KOPT-K1 (cell line): Measurements from ENCODE around the gene TMTC2.

Experiments
- H3K27ac ChIP-seq: fragments of 200-600 bp; sonication (generic); 2 replicates; pipeline ENCODE4 v1.5.1; 2016; ENCODE audit warnings: antibody characterized with exemption, mild to moderate bottlenecking, low read depth, low read length; ENCODE audit not compliant: poor library complexity, severe bottlenecking
- H3K36me3 ChIP-seq: fragments of 200-600 bp; sonication (generic); 2 replicates; pipeline ENCODE4 v1.5.1; 2017; ENCODE audit warnings: antibody characterized with exemption, mild to moderate bottlenecking, low read length, moderate library complexity; ENCODE audit not compliant: insufficient read depth
- H3K9me3 ChIP-seq: fragments of 200-600 bp; sonication (generic); 2 replicates; pipeline ENCODE4 v1.5.1; 2017; ENCODE audit warnings: antibody characterized with exemption, low read length, mild to moderate bottlenecking; ENCODE audit not compliant: insufficient read depth, poor library complexity, severe bottlenecking

Gene TMTC2

GRCh38 chr12:82694276-82694675 lies 7.6 kb downstream of the TMTC2 start:
- H3K27ac ChIP-seq, result no peak overlapping the region
- no peaks in the 10 kb centered on the region for H3K9me3 ChIP-seq
- no peaks in the 10 kb centered on the region for H3K36me3 ChIP-seq

DNA sequence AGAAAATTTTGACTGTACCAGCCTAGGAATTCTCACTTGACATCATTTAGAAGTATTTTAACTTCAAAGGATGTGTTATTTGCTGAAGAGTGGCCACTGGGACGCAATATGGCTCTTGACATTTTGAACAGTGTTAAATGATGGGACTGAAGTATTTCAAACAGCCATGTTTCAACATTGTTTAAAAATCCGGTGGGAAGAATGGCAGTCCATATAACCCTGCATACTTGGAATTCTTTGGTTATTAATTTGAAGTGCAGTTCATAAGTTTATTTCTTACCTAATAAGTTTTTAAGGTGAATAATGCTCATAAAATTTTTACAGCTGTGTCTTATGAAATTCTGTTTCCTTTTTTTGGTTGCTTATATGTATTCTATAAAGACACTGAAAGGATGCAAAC lies 8.3 kb downstream of the TMTC2 start:
- H3K9me3 ChIP-seq, result no peaks in the 10 kb centered on the region
- no peaks in the 10 kb centered on the region for H3K36me3 ChIP-seq
- no peak overlapping the region for H3K27ac ChIP-seq

GRCh38 chr12:82695531-82695930 lies 8.8 kb downstream of the TMTC2 start:
- Histone ChIP-seq H3K27ac (no peak overlapping the region), H3K9me3 (no peaks in the 10 kb centered on the region), H3K36me3 (no peaks in the 10 kb centered on the region)

DNA sequence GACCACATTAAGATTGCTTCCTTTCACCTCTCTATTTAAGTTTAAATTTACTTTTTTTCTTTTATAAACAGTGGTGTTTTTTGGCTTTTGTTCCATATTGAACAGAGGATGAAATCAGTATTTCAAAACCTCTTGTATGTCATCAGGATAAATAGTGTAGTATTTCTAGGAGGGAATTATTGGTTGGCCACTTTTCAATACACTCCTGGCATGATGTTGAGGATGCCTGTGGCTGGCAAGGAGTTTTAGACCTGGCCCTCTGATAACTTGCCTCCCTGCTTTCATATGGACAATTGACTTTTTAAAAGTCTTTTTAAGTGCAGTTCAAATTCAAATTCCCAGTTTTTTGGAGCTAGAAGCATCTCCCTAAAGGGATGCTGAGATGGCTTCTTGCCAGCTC lies 9.8 kb downstream of the TMTC2 start:
- Histone ChIP-seq H3K9me3 (no peaks in the 10 kb centered on the region), H3K36me3 (no peaks in the 10 kb centered on the region), H3K27ac (no peak overlapping the region)

- no peaks in the 10 kb centered on the region for H3K36me3 ChIP-seq
- H3K9me3 ChIP-seq, result no peaks in the 10 kb centered on the region
- H3K27ac ChIP-seq, result no peak overlapping the region
These were observed 12.2 kb downstream of the TMTC2 start for GRCh38 chr12:82698708-82699564.

DNA sequence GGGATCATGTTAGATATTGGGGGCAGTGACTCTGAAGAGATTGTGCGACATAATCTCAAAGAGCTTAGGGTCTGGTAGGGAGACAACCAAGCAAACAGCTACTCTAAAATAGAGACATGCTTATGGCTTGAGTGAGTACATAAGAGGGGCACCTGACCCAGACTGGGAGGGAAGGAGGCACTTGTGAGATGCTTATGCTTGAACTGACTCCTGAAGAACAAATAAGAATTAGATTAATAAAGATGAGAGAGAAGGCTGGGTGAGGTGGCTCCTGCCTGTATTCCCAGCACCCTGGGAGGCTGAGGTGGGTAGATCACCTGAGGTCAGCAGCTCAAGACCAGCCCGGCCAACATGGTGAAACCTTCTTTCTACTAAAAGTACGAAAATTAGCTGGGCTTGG lies 19.1 kb downstream of the TMTC2 start:
- H3K27ac ChIP-seq, result no peak overlapping the region
- H3K36me3 ChIP-seq, result no peaks in the 10 kb centered on the region
- H3K9me3 ChIP-seq, result no peaks in the 10 kb centered on the region

DNA sequence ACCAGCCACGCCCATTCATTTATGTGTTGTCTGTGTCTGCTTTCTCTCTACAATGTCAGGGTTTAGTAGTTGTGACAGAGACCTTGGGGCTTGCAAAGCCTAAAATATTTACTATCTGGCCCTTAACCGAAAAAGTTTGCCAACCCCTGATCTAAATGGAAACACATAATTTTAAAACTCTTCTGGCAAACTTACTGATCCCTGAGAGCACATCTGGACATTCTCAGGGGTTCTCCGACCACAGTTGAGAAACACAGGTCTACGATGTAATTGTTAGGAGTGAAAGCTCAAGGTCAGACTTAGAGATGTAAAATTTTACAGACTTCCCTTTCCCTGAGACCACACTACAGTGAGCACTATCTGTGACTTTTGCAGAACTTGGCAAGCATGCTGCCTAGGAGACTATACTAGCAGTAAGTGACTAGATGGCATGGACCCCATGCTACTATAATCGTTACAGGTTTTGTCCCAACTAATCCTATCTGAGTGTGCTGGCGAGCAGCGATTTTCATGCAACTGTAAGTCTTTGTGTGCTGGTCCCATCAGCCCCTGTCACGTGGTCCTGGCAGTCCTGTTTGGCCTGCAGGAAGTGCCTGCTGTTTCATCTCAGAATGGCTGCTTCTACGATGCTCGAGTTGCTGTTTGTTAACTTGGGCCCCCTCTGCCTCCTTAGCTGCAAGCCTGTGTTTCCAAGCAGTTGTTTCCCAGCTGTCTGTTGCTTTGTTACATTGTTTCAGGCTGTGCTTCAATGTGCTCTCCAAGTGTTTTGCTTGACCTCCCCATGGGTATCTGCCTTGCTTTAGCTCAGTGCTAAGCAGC lies 21.6 kb downstream of the TMTC2 start:
- H3K9me3 ChIP-seq, result no peaks in the 10 kb centered on the region
- no peak overlapping the region for H3K27ac ChIP-seq
- H3K36me3 ChIP-seq, result no peaks in the 10 kb centered on the region

GRCh38 chr12:82709794-82710355 lies 23.2 kb downstream of the TMTC2 start:
- Histone ChIP-seq H3K27ac (no peak overlapping the region), H3K9me3 (no peaks in the 10 kb centered on the region), H3K36me3 (no peaks in the 10 kb centered on the region)

DNA sequence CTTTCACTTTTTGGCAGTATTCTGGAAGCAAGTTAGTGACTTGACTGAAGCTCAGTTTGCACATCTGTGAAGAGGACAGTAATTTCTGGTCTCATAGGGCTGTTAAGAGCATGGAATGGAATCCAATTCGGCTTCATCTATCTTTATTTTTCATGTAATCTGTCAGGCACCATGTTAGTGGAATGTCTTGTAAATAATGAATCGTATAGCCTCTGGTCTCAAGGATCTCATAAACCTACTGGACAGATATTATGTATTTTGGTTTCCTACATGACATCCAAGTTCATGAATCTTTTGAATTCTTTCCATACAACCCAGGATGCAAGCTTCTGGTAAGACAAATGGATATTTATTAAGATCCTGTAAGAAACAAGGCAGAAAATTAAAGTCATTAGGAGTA lies 24.0 kb downstream of the TMTC2 start:
- Histone ChIP-seq H3K27ac (no peak overlapping the region), H3K36me3 (no peaks in the 10 kb centered on the region), H3K9me3 (no peaks in the 10 kb centered on the region)

GRCh38 chr12:82714427-82714826 lies 27.7 kb downstream of the TMTC2 start:
- no peaks in the 10 kb centered on the region for H3K36me3 ChIP-seq
- no peak overlapping the region for H3K27ac ChIP-seq
- H3K9me3 ChIP-seq, result no peaks in the 10 kb centered on the region

GRCh38 chr12:82721726-82722125 lies 35.0 kb downstream of the TMTC2 start:
- H3K27ac ChIP-seq, result no peak overlapping the region
- H3K9me3 ChIP-seq, result no peaks in the 10 kb centered on the region
- H3K36me3 ChIP-seq, result no peaks in the 10 kb centered on the region

DNA sequence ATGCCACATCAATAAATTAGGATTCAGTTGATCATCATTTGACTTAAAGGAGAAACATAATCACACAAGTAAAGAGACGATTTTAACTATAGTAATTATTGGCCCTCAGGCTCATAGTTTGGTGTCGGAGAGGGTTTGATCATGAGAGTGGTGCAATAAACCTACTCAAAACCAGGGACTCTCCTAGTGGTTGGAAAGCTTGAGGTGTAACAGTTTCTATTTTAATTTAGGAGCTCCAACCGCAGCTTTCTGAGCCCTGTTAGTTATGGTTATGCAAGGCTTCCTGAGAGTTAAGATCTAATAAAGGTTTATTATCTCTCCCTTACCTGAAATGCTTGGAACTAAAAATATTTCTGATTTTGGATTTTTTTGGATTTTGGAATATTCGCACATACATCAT lies 36.4 kb downstream of the TMTC2 start:
- Histone ChIP-seq H3K36me3 (no peaks in the 10 kb centered on the region), H3K9me3 (no peaks in the 10 kb centered on the region), H3K27ac (no peak overlapping the region)

- Histone ChIP-seq H3K36me3 (no peaks in the 10 kb centered on the region), H3K27ac (no peak overlapping the region), H3K9me3 (no peaks in the 10 kb centered on the region)
These were observed 37.2 kb downstream of the TMTC2 start for GRCh38 chr12:82723891-82724290.

- no peaks in the 10 kb centered on the region for H3K9me3 ChIP-seq
- no peak overlapping the region for H3K27ac ChIP-seq
These were observed 39.0 kb downstream of the TMTC2 start for GRCh38 chr12:82725741-82726140.

GRCh38 chr12:82727886-82728285 lies 41.2 kb downstream of the TMTC2 start:
- H3K36me3 ChIP-seq, result no peaks in the 10 kb centered on the region
- no peaks in the 10 kb centered on the region for H3K9me3 ChIP-seq
- H3K27ac ChIP-seq, result no peak overlapping the region

More at GRCh38 chr12:82725741-82726140, 39.0 kb downstream of the TMTC2 start:
- H3K36me3 ChIP-seq, result no peaks in the 10 kb centered on the region
